Gastroesophageal sphincter (tissue), 4 donors: ENCODE measurements around the gene PRCP. TPM values are rescaled to one million over a fixed set of nuclear protein-coding genes. Genes with fewer than 3 reads are reported as not detected.

Experiments used
- ATAC-seq: fragments of 150-250 bp; one replicate; pipeline ENCODE4 v1.9.1; 2016; ENCODE audit warnings: mild to moderate bottlenecking, moderate library complexity
- H3K27ac ChIP-seq, 4 donors: fragments of 200-600 bp; sonication (generic) in 3 of 4; 1 replicate in 3 of 4; 2 replicates in 1 of 4; pipeline ENCODE4 v1.5.1; 2016 to 2019
- H3K27me3 ChIP-seq: fragments of 200-600 bp; sonication (generic); one replicate; pipeline ENCODE4 v1.5.1; 2019
- H3K36me3 ChIP-seq, 2 donors: fragments of 200-600 bp; sonication (generic); one replicate each; pipeline ENCODE4 v1.5.1; 2019; ENCODE audit warnings: control low read depth in 1 of 2
- H3K4me1 ChIP-seq, 3 donors: fragments of 200-600 bp; sonication (generic); 1 replicate in 2 of 3; 2 replicates in 1 of 3; pipeline ENCODE4 v1.5.1; 2016 to 2019; ENCODE audit warnings: control low read depth in 2 of 3
- H3K4me3 ChIP-seq, 2 donors: fragments of 200-600 bp; sonication (generic); one replicate each; pipeline ENCODE4 v1.5.1; 2019; ENCODE audit warnings: mild to moderate bottlenecking in 1 of 2, moderate library complexity in 1 of 2
- H3K9me3 ChIP-seq, 3 donors: fragments of 200-600 bp; sonication (generic); one replicate each; pipeline ENCODE4 v1.5.1; 2017 to 2019; ENCODE audit warnings: control low read depth in 2 of 3
- EP300 ChIP-seq: sonication (generic); formaldehyde crosslinking; IDR thresholded peaks from one replicate; pipeline ENCODE4 v1.6.1; 2017; ENCODE audit warnings: antibody characterized with exemption, mild to moderate bottlenecking
- POLR2A ChIP-seq, 2 donors: fragments of 450-650 bp; IDR thresholded peaks; one replicate each; pipeline ENCODE4 v1.6.1; 2017; ENCODE audit warnings: antibody characterized with exemption in 2 of 2, mild to moderate bottlenecking in 2 of 2, moderate library complexity in 1 of 2
- POLR2AphosphoS5 ChIP-seq: sonication (generic); formaldehyde crosslinking; IDR thresholded peaks from one replicate; pipeline ENCODE4 v1.6.1; 2017; ENCODE audit warnings: antibody characterized with exemption
- WGBS, 2 donors: methylation state at CpG; one replicate each; pipeline ENCODE4 v1.1.5; 2018; ENCODE audit warnings: low coverage in 1 of 2; 5-methylcytosine and 5-hydroxymethylcytosine counted together
- total RNA-seq, 4 donors: library from RNA; depleted of rRNA; stranded (reverse); fragments of >200 nt; gene quantifications; one replicate each; pipeline ENCODE4 v1.1.0, GENCODE V29; 2016
- TF ChIP-seq, protein P1 (sequence below), 4 experiments: fragments of 200-600 bp in 2 of 4; fragments of 450-650 bp in 2 of 4; sonication (generic) in 1 of 4; IDR thresholded peaks; one replicate each; pipeline ENCODE4 v1.5.1; 2017 to 2019; ENCODE audit warnings: antibody characterized with exemption in 4 of 4, mild to moderate bottlenecking in 2 of 4, moderate library complexity in 2 of 4

Gene PRCP
- total RNA-seq, 4 donors from 2014 or later = 22.8 to 62.2 (median 42.4) TPM

- ATAC-seq = no peak
- WGBS, 2 donors = 100% methylated on average over 2 of the region's 2 CpGs; no CpG with 5 or more reads in 1 of the 2 donors
- H3K4me3 ChIP-seq = no peak overlapping the region
- TF ChIP-seq, protein P1, sequence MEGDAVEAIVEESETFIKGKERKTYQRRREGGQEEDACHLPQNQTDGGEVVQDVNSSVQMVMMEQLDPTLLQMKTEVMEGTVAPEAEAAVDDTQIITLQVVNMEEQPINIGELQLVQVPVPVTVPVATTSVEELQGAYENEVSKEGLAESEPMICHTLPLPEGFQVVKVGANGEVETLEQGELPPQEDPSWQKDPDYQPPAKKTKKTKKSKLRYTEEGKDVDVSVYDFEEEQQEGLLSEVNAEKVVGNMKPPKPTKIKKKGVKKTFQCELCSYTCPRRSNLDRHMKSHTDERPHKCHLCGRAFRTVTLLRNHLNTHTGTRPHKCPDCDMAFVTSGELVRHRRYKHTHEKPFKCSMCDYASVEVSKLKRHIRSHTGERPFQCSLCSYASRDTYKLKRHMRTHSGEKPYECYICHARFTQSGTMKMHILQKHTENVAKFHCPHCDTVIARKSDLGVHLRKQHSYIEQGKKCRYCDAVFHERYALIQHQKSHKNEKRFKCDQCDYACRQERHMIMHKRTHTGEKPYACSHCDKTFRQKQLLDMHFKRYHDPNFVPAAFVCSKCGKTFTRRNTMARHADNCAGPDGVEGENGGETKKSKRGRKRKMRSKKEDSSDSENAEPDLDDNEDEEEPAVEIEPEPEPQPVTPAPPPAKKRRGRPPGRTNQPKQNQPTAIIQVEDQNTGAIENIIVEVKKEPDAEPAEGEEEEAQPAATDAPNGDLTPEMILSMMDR (IDR thresholded peaks at IDR 0.05) = no peak
- TF ChIP-seq EP300 = no peak
- no peak for TF ChIP-seq POLR2A (IDR thresholded peaks at IDR 0.05)
- no peak for TF ChIP-seq POLR2AphosphoS5
- H3K9me3 ChIP-seq = no peaks in the 10 kb centered on the region
- no peaks in the 10 kb centered on the region for H3K4me1 ChIP-seq
- no peaks in the 10 kb centered on the region for H3K27me3 ChIP-seq
- H3K36me3 ChIP-seq = no peaks in the 10 kb centered on the region
- H3K27ac ChIP-seq = no peak overlapping the region
These were observed 42.1 kb upstream of the PRCP start for GRCh38 chr11:82942376-82942775.

GRCh38 chr11:82939456-82939855 is 39.2 kb upstream of the PRCP start:
- Histone ChIP-seq H3K4me3 (no peak overlapping the region), H3K4me1 (no peaks in the 10 kb centered on the region), H3K9me3 (no peaks in the 10 kb centered on the region), H3K27ac (no peak overlapping the region), H3K27me3 (no peaks in the 10 kb centered on the region), H3K36me3 (no peaks in the 10 kb centered on the region)
- no peak for ATAC-seq
- TF ChIP-seq, protein P1 (IDR thresholded peaks at IDR 0.05) = no peak
- TF ChIP-seq POLR2AphosphoS5 (no peak), EP300 (no peak)
- WGBS, 2 donors = 100% methylated on average over 2 of the region's 2 CpGs

GRCh38 chr11:82937554-82937953 is 37.3 kb upstream of the PRCP start:
- Histone ChIP-seq H3K36me3 (no peaks in the 10 kb centered on the region), H3K4me3 (no peak overlapping the region), H3K4me1 (no peaks in the 10 kb centered on the region), H3K27ac (no peak overlapping the region), H3K9me3 (no peaks in the 10 kb centered on the region), H3K27me3 (no peaks in the 10 kb centered on the region)
- ATAC-seq = no peak
- no peak for TF ChIP-seq EP300
- TF ChIP-seq, protein P1 (IDR thresholded peaks at IDR 0.05) = no peak
- no peak for TF ChIP-seq POLR2A (IDR thresholded peaks at IDR 0.05)
- no peak for TF ChIP-seq POLR2AphosphoS5
- WGBS, 2 donors = 100% methylated on average over 2 of the region's 2 CpGs

DNA sequence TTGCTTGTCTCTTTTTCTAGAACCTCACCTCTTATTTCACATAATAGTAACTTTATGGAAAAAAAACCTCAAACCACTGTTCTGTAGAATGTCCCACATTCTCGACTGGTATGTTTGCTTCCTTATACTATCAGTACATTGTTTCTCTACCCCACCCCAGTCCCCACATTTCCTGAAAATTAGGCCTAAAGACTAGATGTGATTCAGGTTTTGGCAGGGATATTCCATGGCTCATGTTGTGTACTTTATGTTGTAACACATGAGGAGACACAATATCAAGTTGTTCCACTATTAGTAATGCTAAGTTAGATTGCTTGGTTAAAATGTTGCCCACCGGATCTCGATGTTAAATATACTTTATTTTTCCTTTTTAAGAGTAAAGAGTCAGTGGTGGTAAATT is 36.0 kb upstream of the PRCP start:
- Histone ChIP-seq H3K9me3 (no peaks in the 10 kb centered on the region), H3K4me3 (no peak overlapping the region), H3K27me3 (no peaks in the 10 kb centered on the region), H3K27ac (no peak overlapping the region), H3K36me3 (no peaks in the 10 kb centered on the region), H3K4me1 (no peaks in the 10 kb centered on the region)
- WGBS, 2 donors = 70 to 94% methylated on average over 2 to 3 of the region's 3 CpGs
- ATAC-seq = no peak
- TF ChIP-seq, protein P1 (IDR thresholded peaks at IDR 0.05) = no peak
- no peak for TF ChIP-seq POLR2A (IDR thresholded peaks at IDR 0.05)
- TF ChIP-seq EP300 = no peak
- TF ChIP-seq POLR2AphosphoS5 = no peak

DNA sequence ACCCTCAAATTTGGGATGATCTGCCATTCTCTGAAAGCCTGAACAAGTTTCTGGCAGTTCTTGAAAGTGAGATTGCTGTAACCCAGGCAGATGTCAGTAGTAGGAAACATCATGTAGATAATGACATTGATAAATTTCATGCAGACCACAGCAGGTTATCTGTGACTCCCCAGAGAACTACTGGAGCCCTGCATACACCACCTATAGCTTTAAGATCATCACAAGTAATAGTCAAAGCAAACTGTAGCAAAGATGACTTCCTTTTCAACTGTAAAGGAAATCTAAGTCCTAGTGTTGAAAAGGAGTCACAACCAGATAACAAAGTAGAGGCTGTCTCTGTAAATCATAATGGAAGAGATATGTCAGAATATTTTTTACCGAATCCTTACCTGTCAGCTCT is 32.3 kb upstream of the PRCP start:
- no peaks in the 10 kb centered on the region for H3K9me3 ChIP-seq
- no peaks in the 10 kb centered on the region for H3K36me3 ChIP-seq
- ATAC-seq = no peak
- H3K27me3 ChIP-seq = no peaks in the 10 kb centered on the region
- H3K27ac ChIP-seq = no peak overlapping the region
- no peaks in the 10 kb centered on the region for H3K4me1 ChIP-seq
- H3K4me3 ChIP-seq = no peak overlapping the region
- TF ChIP-seq POLR2AphosphoS5 (no peak), EP300 (no peak), POLR2A (IDR thresholded peaks at IDR 0.05) (no peak)
- TF ChIP-seq, protein P1 (IDR thresholded peaks at IDR 0.05) = no peak
- 92 to 100% methylated on average over 1 of the region's 1 CpG for WGBS, 2 donors
